Bronchial epithelial cell (primary cell): ENCODE data around the gene DLD. TPM values are rescaled to one million over a fixed set of nuclear protein-coding genes. Genes with fewer than 3 reads are reported as not detected.

Source experiments
- DNase-seq: peaks from one replicate; pipeline ENCODE4 v3.0.0-alpha.2; 2010; ENCODE audit warnings: low read depth
- FAIRE-seq: peaks from 2 replicates; lab custom pipeline; 2011; peaks lifted over from hg19 to GRCh38; lab: Jason Lieb, UNC
- H3K27me3 ChIP-seq: 2 replicates; pipeline ENCODE4 v1.5.1; 2011; ENCODE audit warnings: low read length; ENCODE audit not compliant: control insufficient read depth, insufficient read depth
- H3K36me3 ChIP-seq: 2 replicates; pipeline ENCODE4 v1.5.1; 2011; ENCODE audit warnings: low read length; ENCODE audit not compliant: control insufficient read depth, insufficient read depth
- H3K4me3 ChIP-seq: 2 replicates; pipeline ENCODE4 v1.5.1; 2011; ENCODE audit warnings: mild to moderate bottlenecking, low read depth, low read length, control low read depth
- total RNA-seq: library from RNA; depleted of rRNA; stranded (reverse); fragments of >200 nt; gene quantifications from 2 replicates; pipeline ENCODE4 v1.2.1, GENCODE V29; 2014
- TF ChIP-seq, protein P1 (sequence below): IDR thresholded peaks from 2 replicates; pipeline ENCODE4 v1.5.1; 2011; ENCODE audit warnings: mild to moderate bottlenecking, moderate library complexity, low read length, control low read depth, inconsistent platforms; ENCODE audit not compliant: insufficient read depth, severe bottlenecking

DLD gene
- total RNA-seq, 1 donor from 2014 or later = 43.7 TPM

DNA sequence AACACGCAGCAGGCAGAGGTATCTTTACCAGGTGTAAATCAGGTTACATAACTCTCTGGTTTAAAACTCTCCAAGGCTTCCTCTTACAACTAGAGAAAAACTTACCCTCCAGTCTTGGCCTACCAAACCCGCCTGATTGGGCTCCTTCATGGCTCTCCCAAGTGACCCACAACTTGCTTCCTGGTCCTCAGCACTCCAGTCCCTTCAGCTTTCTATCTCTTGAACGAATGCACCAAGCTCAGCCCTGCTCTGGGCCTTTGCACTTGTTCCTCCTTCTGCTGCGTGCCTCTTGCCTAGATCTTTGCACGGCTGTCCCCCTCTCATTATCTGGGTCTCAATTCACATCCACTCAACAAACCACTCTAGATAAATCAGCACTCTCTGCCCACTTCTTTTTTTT lies 32.7 kb upstream of the DLD start:
- TF ChIP-seq, protein P1, sequence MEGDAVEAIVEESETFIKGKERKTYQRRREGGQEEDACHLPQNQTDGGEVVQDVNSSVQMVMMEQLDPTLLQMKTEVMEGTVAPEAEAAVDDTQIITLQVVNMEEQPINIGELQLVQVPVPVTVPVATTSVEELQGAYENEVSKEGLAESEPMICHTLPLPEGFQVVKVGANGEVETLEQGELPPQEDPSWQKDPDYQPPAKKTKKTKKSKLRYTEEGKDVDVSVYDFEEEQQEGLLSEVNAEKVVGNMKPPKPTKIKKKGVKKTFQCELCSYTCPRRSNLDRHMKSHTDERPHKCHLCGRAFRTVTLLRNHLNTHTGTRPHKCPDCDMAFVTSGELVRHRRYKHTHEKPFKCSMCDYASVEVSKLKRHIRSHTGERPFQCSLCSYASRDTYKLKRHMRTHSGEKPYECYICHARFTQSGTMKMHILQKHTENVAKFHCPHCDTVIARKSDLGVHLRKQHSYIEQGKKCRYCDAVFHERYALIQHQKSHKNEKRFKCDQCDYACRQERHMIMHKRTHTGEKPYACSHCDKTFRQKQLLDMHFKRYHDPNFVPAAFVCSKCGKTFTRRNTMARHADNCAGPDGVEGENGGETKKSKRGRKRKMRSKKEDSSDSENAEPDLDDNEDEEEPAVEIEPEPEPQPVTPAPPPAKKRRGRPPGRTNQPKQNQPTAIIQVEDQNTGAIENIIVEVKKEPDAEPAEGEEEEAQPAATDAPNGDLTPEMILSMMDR = no peak
- DNase-seq = no peak
- H3K27me3 ChIP-seq = peaks cover 6% of the 10 kb centered on the region
- H3K36me3 ChIP-seq = no peaks in the 10 kb centered on the region
- no peak for FAIRE-seq
- no peak overlapping the region for H3K4me3 ChIP-seq

DNA sequence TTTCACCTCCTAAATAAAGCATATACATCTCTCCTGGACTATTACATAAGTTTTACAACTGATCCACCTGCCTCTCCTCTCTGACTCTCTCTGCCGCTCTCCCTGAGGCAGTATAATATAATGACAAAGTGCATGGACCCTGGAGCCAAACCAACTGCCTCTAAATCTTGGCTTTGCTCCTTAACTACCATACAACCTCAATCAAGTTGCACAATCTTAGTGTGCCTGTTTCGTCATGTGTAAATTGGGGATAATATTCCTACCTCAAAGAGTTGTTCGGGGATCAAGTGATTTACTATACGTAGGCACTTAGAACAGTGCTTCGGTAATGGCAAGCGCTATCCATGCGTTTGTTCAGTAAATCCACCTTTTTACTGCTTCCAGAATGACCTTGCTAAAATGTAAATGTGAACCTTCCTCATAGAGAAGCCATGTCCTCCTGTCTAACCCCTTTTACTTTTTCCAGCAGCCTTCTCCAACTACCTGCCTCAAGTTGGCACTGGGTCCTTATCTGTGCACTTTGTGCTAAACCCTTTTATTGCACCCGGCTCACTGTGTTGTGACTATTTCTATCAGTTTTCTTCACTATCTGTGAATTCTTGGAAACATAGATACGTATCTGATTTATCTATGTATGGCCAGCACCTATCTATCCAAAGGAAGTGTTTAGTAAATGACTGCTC lies 30.6 kb upstream of the DLD start:
- no peak for FAIRE-seq
- no peak for DNase-seq
- TF ChIP-seq, protein P1 = no peak
- Histone ChIP-seq H3K27me3 (peaks cover 2% of the 10 kb centered on the region), H3K4me3 (no peak overlapping the region), H3K36me3 (no peaks in the 10 kb centered on the region)

DNA sequence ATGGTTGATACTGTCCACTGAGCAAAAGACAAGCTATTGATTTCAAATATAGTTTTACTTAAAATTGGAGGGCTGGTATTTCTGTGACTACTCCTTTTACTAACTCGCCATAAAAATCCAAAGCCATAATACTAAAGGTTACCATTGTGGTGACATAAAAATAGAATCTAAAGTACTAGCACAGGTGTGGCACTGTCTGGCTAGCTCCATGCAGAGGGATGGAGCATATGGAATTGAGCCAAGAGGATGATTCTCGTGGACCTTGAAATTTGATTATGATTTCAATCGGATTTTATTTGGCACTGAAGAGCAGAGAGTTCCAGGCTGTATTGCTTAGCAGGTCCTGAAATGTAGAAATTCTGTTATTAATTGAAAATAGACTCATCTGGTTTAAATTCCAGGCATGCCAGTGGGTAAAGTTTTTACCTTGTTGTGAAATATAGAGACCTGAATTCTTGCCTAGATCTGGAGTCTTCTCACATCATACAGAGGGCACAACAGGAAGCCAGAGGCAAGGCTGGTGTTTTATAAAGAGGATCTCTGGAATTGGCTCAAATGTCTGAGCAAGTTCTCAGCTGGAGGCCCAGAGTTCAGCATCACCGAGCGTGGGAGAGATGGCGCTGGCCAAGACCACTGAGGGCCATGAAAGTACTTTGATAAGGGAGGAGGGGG lies 29.9 kb upstream of the DLD start:
- DNase-seq (no peak), FAIRE-seq (no peak)
- TF ChIP-seq, protein P1 = no peak

DNA sequence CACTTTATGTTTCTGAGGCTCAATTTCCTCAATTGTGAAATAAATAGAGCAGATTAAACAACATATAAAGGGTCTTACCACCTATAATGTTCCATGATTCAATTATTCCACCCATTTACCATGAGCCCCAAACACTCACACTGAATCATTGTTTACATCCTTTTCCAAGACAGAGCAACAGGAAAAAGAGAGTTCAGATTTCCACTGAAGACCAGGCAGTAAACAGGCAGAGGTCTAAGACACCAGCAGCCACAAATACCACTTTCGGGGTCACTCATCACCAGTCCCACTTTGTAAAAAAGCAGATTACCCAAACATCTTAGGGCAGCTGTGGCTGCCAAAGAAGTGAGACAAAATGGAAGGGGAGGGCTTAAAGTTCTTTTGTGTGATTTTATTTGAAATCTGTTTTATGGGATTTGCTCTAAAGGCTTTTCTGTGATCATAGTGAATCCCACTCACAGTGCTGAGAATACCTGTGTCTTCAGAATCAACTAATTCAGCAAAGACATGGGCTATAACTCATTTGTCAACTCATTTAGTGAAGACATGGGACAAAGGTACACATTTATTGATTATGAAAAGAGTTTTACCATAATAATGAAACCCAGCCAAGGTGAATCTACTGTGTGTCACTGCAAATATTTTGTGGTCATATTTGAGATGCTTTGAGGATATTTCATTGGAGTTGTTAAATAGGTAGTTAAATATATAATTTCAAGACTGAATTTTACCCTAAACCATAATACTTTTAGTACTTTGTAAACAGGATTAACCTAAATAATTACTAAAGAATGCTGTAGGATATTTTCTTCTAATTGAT lies 24.8 kb upstream of the DLD start:
- H3K36me3 ChIP-seq = no peaks in the 10 kb centered on the region
- no peak overlapping the region for H3K4me3 ChIP-seq
- no peaks in the 10 kb centered on the region for H3K27me3 ChIP-seq
- no peak for FAIRE-seq
- DNase-seq = peak; percentile 68
- TF ChIP-seq, protein P1 = no peak

More for the DNA sequence above, 29.9 kb upstream of the DLD start:
- Histone ChIP-seq H3K27me3 (peaks cover 2% of the 10 kb centered on the region), H3K36me3 (no peaks in the 10 kb centered on the region), H3K4me3 (no peak overlapping the region)

DNA sequence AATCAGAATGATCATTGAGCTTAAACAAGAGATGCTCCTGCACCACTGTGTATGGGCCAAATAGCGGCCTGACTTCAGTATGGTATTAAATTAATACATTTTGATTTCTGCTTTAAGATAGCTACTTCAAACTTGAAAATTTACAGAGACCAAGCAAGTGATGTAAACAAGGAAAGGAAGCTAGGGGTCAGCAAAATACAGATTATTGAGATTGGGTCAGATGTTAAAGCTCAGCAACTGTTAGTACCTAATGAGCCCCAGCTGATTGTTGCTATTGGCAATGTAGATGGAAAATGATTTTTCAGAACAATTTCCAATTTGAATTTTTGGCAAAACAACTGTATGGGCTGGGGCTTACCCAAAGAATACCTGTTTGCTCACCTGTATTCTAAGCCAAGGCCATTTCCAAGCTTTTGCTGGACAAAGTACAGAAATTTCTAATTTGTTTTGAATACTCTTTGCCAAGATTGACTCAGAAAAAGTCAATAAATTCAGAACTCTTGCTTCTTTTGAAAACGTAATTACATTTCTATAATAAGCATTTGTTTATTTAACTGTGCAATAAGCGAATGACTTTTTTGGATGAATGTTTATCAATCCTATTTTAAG lies 23.0 kb upstream of the DLD start:
- DNase-seq = no peak
- Histone ChIP-seq H3K36me3 (no peaks in the 10 kb centered on the region), H3K4me3 (no peak overlapping the region), H3K27me3 (no peaks in the 10 kb centered on the region)
- no peak for FAIRE-seq
- TF ChIP-seq, protein P1 = no peak
